ENCODE results near the gene GTF2A1L. TPM values are rescaled to one million over a fixed set of nuclear protein-coding genes. Genes with fewer than 3 reads are reported as not detected.

Gene GTF2A1L
- total and polyA plus RNA-seq, 2 experiments from 2014 or later, result 0.65 to 0.94 TPM

DNA sequence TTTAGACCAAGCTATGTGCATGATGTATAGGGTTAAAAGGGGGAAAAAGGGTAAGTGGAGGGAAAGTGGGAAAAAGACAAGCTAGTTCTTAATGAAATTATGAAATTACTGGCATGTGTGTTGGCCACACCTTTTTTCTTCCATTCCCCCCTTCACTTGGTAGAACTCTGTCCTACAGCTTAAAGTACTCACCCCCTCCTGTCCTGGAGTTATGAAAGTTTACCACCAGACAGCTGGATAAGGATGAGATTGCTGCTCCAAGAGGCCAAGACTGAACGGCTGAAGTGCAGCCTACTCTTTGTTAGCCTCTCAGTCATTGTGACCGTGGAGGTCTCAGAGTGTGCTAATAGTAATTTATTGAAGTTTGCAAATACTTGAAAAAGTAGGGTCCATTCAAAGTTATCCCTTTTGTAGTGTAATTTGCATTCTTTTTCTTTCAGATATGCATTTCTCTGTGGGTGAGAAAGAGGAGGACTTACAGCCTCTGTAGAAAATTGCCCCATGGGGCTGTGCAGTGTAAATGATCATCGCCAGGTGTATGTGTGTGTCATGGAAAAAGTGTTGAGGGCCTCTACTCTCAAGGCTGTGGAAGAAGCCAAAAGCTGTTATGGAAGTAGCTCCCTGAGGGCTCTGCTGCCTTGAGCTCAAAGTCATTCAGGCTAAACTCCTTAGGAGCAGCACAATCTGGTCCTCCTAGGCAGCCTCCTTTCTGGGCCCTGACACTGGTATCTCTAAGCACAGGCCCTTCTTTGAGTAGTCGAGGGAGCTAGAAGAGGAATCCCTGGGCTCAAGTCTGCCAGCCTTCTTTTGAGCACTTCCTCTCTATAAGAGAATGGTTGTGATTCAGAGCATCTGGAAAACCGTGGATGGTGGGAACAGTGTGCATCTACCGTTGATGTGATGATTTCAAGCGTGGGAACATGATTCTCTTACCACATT lies 91.7 kb downstream of the GTF2A1L start (continued):
- TF ChIP-seq, protein P1, sequence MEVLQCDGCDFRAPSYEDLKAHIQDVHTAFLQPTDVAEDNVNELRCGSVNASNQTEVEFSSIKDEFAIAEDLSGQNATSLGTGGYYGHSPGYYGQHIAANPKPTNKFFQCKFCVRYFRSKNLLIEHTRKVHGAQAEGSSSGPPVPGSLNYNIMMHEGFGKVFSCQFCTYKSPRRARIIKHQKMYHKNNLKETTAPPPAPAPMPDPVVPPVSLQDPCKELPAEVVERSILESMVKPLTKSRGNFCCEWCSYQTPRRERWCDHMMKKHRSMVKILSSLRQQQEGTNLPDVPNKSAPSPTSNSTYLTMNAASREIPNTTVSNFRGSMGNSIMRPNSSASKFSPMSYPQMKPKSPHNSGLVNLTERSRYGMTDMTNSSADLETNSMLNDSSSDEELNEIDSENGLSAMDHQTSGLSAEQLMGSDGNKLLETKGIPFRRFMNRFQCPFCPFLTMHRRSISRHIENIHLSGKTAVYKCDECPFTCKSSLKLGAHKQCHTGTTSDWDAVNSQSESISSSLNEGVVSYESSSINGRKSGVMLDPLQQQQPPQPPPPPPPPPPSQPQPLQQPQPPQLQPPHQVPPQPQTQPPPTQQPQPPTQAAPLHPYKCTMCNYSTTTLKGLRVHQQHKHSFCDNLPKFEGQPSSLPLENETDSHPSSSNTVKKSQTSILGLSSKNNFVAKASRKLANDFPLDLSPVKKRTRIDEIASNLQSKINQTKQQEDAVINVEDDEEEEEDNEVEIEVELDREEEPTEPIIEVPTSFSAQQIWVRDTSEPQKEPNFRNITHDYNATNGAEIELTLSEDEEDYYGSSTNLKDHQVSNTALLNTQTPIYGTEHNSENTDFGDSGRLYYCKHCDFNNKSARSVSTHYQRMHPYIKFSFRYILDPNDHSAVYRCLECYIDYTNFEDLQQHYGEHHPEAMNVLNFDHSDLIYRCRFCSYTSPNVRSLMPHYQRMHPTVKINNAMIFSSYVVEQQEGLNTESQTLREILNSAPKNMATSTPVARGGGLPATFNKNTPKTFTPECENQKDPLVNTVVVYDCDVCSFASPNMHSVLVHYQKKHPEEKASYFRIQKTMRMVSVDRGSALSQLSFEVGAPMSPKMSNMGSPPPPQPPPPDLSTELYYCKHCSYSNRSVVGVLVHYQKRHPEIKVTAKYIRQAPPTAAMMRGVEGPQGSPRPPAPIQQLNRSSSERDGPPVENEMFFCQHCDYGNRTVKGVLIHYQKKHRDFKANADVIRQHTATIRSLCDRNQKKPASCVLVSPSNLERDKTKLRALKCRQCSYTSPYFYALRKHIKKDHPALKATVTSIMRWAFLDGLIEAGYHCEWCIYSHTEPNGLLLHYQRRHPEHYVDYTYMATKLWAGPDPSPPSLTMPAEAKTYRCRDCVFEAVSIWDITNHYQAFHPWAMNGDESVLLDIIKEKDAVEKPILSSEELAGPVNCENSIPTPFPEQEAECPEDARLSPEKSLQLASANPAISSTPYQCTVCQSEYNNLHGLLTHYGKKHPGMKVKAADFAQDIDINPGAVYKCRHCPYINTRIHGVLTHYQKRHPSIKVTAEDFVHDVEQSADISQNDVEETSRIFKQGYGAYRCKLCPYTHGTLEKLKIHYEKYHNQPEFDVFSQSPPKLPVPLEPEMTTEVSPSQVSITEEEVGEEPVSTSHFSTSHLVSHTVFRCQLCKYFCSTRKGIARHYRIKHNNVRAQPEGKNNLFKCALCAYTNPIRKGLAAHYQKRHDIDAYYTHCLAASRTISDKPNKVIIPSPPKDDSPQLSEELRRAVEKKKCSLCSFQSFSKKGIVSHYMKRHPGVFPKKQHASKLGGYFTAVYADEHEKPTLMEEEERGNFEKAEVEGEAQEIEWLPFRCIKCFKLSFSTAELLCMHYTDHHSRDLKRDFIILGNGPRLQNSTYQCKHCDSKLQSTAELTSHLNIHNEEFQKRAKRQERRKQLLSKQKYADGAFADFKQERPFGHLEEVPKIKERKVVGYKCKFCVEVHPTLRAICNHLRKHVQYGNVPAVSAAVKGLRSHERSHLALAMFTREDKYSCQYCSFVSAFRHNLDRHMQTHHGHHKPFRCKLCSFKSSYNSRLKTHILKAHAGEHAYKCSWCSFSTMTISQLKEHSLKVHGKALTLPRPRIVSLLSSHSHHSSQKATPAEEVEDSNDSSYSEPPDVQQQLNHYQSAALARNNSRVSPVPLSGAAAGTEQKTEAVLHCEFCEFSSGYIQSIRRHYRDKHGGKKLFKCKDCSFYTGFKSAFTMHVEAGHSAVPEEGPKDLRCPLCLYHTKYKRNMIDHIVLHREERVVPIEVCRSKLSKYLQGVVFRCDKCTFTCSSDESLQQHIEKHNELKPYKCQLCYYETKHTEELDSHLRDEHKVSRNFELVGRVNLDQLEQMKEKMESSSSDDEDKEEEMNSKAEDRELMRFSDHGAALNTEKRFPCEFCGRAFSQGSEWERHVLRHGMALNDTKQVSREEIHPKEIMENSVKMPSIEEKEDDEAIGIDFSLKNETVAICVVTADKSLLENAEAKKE (CRISPR knock-in tag; IDR thresholded peaks at IDR 0.05), result no peak
- TF ChIP-seq, protein P2, sequence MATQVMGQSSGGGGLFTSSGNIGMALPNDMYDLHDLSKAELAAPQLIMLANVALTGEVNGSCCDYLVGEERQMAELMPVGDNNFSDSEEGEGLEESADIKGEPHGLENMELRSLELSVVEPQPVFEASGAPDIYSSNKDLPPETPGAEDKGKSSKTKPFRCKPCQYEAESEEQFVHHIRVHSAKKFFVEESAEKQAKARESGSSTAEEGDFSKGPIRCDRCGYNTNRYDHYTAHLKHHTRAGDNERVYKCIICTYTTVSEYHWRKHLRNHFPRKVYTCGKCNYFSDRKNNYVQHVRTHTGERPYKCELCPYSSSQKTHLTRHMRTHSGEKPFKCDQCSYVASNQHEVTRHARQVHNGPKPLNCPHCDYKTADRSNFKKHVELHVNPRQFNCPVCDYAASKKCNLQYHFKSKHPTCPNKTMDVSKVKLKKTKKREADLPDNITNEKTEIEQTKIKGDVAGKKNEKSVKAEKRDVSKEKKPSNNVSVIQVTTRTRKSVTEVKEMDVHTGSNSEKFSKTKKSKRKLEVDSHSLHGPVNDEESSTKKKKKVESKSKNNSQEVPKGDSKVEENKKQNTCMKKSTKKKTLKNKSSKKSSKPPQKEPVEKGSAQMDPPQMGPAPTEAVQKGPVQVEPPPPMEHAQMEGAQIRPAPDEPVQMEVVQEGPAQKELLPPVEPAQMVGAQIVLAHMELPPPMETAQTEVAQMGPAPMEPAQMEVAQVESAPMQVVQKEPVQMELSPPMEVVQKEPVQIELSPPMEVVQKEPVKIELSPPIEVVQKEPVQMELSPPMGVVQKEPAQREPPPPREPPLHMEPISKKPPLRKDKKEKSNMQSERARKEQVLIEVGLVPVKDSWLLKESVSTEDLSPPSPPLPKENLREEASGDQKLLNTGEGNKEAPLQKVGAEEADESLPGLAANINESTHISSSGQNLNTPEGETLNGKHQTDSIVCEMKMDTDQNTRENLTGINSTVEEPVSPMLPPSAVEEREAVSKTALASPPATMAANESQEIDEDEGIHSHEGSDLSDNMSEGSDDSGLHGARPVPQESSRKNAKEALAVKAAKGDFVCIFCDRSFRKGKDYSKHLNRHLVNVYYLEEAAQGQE (IDR thresholded peaks at IDR 0.05; ENCODE audit: unreplicated experiment), result no peak
- TF ChIP-seq EZH2phosphoT487 (IDR thresholded peaks at IDR 0.05; ENCODE audit: unreplicated experiment), result no peak
